OCI-LY7 (cell line): ENCODE measurements around the gene TNFRSF8. TPM values are rescaled to one million over a fixed set of nuclear protein-coding genes. Genes with fewer than 3 reads are reported as not detected.

Experiments
- BruUV-seq: library from RNA; stranded (reverse); fragments of 400-500 nt; replicated peaks from 2 replicates; lab custom pipeline; 2021; lab: Mats Ljungman, UMichigan
- CTCF ChIA-PET: fragments of 300-600 bp; sonication (Branson Sonifier 250); formaldehyde crosslinking; loops from one replicate; lab custom pipeline; 2022; ENCODE audit warnings: antibody characterized with exemption; ENCODE audit not compliant: unreplicated experiment; lab: Charles Lee
- POLR2A ChIA-PET: fragments of 300-600 bp; sonication (Branson Sonifier 250); formaldehyde crosslinking; loops from one replicate; lab custom pipeline; 2022; ENCODE audit warnings: antibody characterized with exemption; lab: Charles Lee
- DNase-seq: peaks from one replicate; pipeline ENCODE4 v3.0.0-alpha.2; 2015; ENCODE audit warnings: low spot score
- H2AFZ ChIP-seq: fragments of 200-600 bp; sonication (generic), shearing (Covaris generic); 2 replicates; pipeline ENCODE4 v1.6.1; 2014; ENCODE audit warnings: mild to moderate bottlenecking, antibody characterized with exemption, low read length, moderate library complexity
- H3K27ac ChIP-seq: fragments of 200-600 bp; sonication (generic); 2 replicates; pipeline ENCODE4 v1.5.1; 2014; ENCODE audit warnings: mixed run types, low read depth, mild to moderate bottlenecking, moderate library complexity, low read length, inconsistent platforms; ENCODE audit not compliant: poor library complexity, severe bottlenecking
- H3K36me3 ChIP-seq: fragments of 200-600 bp; sonication (generic); 2 replicates; pipeline ENCODE4 v1.6.1; 2014; ENCODE audit warnings: mild to moderate bottlenecking, antibody characterized with exemption, low read length, moderate library complexity, mixed read lengths; ENCODE audit not compliant: insufficient read depth
- H3K4me1 ChIP-seq: fragments of 200-600 bp; sonication (generic); 2 replicates; pipeline ENCODE4 v1.5.1; 2014; ENCODE audit warnings: mild to moderate bottlenecking, low read length; ENCODE audit not compliant: insufficient read depth, poor library complexity, severe bottlenecking
- H3K4me2 ChIP-seq: fragments of 200-600 bp; sonication (generic); 2 replicates; pipeline ENCODE4 v1.6.1; 2014; ENCODE audit warnings: mild to moderate bottlenecking, low read length
- H3K4me3 ChIP-seq: fragments of 200-600 bp; sonication (generic); 2 replicates; pipeline ENCODE4 v1.5.1; 2014; ENCODE audit warnings: mild to moderate bottlenecking, low read depth, low read length; ENCODE audit not compliant: poor library complexity, severe bottlenecking
- H3K79me2 ChIP-seq: fragments of 200-600 bp; sonication (generic); 2 replicates; pipeline ENCODE4 v1.6.1; 2016; ENCODE audit warnings: low read depth, mild to moderate bottlenecking, low read length, moderate library complexity, mixed read lengths; ENCODE audit not compliant: insufficient read depth
- H3K9me2 ChIP-seq: fragments of 200-600 bp; sonication (generic); 2 replicates; pipeline ENCODE4 v1.6.1; 2016; ENCODE audit warnings: mild to moderate bottlenecking, low read length, mixed read lengths; ENCODE audit not compliant: insufficient read depth
- H3K9me3 ChIP-seq: fragments of 200-600 bp; sonication (generic); 2 replicates; pipeline ENCODE4 v1.6.1; 2014; ENCODE audit warnings: mild to moderate bottlenecking, mixed run types, low read length, mixed read lengths
- H4K20me1 ChIP-seq: fragments of 200-600 bp; sonication (generic); 2 replicates; pipeline ENCODE4 v1.6.1; 2014; ENCODE audit warnings: mild to moderate bottlenecking, antibody characterized with exemption, low read length, moderate library complexity, mixed read lengths; ENCODE audit not compliant: insufficient read depth
- CTCF ChIP-seq: fragments of 200-600 bp; sonication (generic); conservative IDR thresholded peaks from 2 replicates; pipeline ENCODE4 v1.5.1; 2014; ENCODE audit warnings: mild to moderate bottlenecking, antibody characterized with exemption, low read length, moderate library complexity, mixed read lengths
- EZH2phosphoT487 ChIP-seq: fragments of 200-600 bp; sonication (generic); IDR thresholded peaks from 2 replicates; pipeline ENCODE4 v1.6.1; 2018; ENCODE audit warnings: low read depth, borderline replicate concordance, mild to moderate bottlenecking, mixed run types, antibody characterized with exemption, low read length, moderate library complexity, mixed read lengths
- intact Hi-C: fragments of 100-400 bp; cut with micrococcal nuclease; formaldehyde crosslinking; loops from one replicate; pipeline ENCODE4 v1.10.0; 2022; ENCODE audit not compliant: unreplicated experiment
- total RNA-seq, 2 experiments: library from RNA; depleted of rRNA in 1 of 2; stranded (reverse); fragments of >200 nt in 1 of 2; shearing (Covaris generic) in 1 of 2; gene quantifications; 2 replicates each; pipeline ENCODE4 v1.2.3, GENCODE V29; 2014 to 2022

TNFRSF8 gene
- total RNA-seq, 2 experiments from 2014 or later = 0.29 TPM; not detected in 1

DNA sequence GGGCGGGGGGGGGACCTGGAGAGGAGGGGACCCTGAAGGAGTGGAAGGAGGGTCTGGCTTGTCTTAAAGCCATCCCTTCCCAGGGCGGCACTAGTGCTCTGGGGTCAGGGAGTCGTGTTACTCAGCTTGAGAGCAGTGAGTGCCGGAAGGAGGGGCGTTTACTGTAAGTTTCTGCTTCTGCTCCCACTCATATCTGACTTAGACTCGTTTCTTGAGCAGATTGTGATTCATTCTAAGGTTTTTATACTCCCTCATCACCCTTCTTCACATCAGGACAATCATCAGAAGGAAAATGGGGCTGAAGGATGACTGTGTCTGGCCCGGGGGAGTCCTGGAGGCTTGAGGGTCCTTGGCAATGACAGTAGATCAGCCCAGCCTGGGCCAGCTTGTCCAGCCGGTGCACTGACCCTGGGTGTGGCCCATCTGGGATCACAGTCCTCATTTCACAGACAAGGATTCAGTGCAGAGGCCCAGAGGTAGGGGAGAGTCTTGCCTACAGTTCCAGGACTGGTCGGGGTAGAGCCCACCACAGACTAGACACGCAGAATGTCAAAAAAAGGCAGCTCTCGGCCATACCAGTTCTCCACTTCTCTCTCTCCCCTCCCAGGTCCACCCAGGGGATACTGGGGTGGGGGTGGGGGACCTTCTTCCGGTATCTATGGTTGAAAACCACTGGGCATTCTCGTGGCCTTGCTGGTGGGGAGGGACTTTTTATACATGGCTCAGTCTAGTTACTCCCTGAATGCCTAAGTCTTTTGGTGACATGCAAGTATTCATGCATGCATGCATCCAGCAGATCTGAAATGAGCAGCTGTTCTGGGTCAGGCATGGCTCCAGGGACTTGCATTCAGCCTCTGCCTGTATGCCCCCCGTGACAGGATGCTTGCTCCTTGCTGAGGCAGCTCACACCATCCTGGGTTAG, 5.1 kb downstream of the TNFRSF8 start:
- Histone ChIP-seq H3K9me3 (no peaks in the 10 kb centered on the region), H3K4me3 (no peak overlapping the region), H3K4me2 (no peak overlapping the region), H4K20me1 (no peaks in the 10 kb centered on the region), H3K9me2 (no peaks in the 10 kb centered on the region), H3K79me2 (no peaks in the 10 kb centered on the region), H3K4me1 (peaks cover 7% of the 10 kb centered on the region), H3K36me3 (no peaks in the 10 kb centered on the region), H2AFZ (no peak overlapping the region), H3K27ac (no peak overlapping the region)
- no peak for DNase-seq
- TF ChIP-seq CTCF = no peak
- no peak for TF ChIP-seq EZH2phosphoT487
- ChIA-PET CTCF (no interaction called here), POLR2A (interaction anchor here (2.1 kb wide), 1 partner anchor 17 kb away, joined by 8 read pairs; no protein-coding TSS in a partner anchor)
- intact Hi-C loops = no loop called here
- no TSS peak for BruUV-seq

DNA sequence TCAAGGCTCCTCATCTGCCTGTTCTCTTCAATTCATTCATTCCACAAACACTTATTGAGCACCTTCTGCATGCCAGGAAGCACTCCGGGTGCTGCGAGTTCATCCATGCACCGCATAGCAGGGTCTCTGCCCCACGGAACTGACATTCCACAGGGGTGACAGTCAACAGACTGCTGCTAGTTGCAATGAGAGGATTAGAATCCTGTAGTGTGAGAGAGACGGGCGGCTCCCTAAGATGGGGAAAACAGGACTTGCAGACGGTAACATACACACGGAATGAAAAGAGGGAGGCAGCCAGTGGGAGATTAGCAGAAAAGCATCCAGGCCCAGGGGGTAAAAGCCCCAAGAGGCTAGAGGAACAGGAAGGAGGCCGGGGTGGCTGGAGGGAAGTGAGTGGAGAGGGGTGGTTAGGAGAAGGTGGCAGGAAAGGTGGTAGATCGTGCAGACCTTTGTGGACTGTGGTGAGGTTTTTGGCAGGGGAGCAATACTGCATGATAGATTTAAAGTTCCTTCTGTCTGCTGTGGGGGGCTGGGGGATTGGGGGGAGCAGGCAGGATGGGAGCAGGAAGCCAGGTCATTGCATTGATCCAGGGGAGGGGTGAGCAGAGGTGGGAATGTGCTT, 6.6 kb downstream of the TNFRSF8 start:
- DNase-seq = no peak
- Histone ChIP-seq H3K4me1 (peaks cover 7% of the 10 kb centered on the region), H3K4me2 (no peak overlapping the region), H3K9me2 (no peaks in the 10 kb centered on the region), H2AFZ (no peak overlapping the region), H3K36me3 (no peaks in the 10 kb centered on the region), H4K20me1 (no peaks in the 10 kb centered on the region), H3K9me3 (no peaks in the 10 kb centered on the region), H3K4me3 (no peak overlapping the region), H3K27ac (no peak overlapping the region), H3K79me2 (no peaks in the 10 kb centered on the region)
- intact Hi-C loops = no loop called here
- BruUV-seq = no TSS peak
- ChIA-PET POLR2A (no interaction called here), CTCF (no interaction called here)
- TF ChIP-seq EZH2phosphoT487 = no peak
- TF ChIP-seq CTCF = no peak
